ENCODE measurements around the gene THSD4.

THSD4 gene

GRCh38 chr15:71830981-71831380, 715.7 kb downstream of the THSD4 start:
- DNase-seq (ENCODE audit: low read depth in 2 of 2): no peak
